GM23248 (cell line): ENCODE measurements around the gene RNF157. TPM values are rescaled to one million over a fixed set of nuclear protein-coding genes. Genes with fewer than 3 reads are reported as not detected.

Experiments used
- DNase-seq: peaks from one replicate; pipeline ENCODE4 v3.0.0-alpha.2; 2015
- H2AFZ ChIP-seq: fragments of 200-600 bp; sonication (generic); 2 replicates; pipeline ENCODE4 v1.6.1; 2016; ENCODE audit warnings: antibody characterized with exemption
- H3F3A ChIP-seq: fragments of 200-600 bp; sonication (generic); 2 replicates; pipeline ENCODE4 v1.6.1; 2016; ENCODE audit warnings: mild to moderate bottlenecking, antibody characterized with exemption, mixed run types; ENCODE audit not compliant: insufficient read depth
- H3K27ac ChIP-seq: fragments of 200-600 bp; sonication (generic); 2 replicates; pipeline ENCODE4 v1.5.1; 2016; ENCODE audit warnings: mild to moderate bottlenecking
- H3K27me3 ChIP-seq: fragments of 200-600 bp; sonication (generic); replicated peaks from 2 replicates; pipeline ENCODE4 v1.6.1; 2016; ENCODE audit warnings: mild to moderate bottlenecking; ENCODE audit not compliant: insufficient read depth
- H3K36me3 ChIP-seq: fragments of 200-600 bp; sonication (generic); 2 replicates; pipeline ENCODE4 v1.6.1; 2016; ENCODE audit warnings: low read depth, mild to moderate bottlenecking
- H3K4me1 ChIP-seq: fragments of 200-600 bp; sonication (generic); 2 replicates; pipeline ENCODE4 v1.6.1; 2016; ENCODE audit warnings: mild to moderate bottlenecking; ENCODE audit not compliant: insufficient read depth
- H3K4me2 ChIP-seq: fragments of 200-600 bp; sonication (generic); one replicate; pipeline ENCODE4 v1.6.1; 2016; ENCODE audit warnings: mild to moderate bottlenecking; ENCODE audit not compliant: unreplicated experiment
- H3K4me3 ChIP-seq: fragments of 200-600 bp; sonication (generic); 2 replicates; pipeline ENCODE4 v1.5.1; 2016; ENCODE audit warnings: mild to moderate bottlenecking
- H3K79me2 ChIP-seq: fragments of 200-600 bp; sonication (generic); 2 replicates; pipeline ENCODE4 v1.6.1; 2016; ENCODE audit warnings: mild to moderate bottlenecking; ENCODE audit not compliant: insufficient read depth
- H3K9ac ChIP-seq: fragments of 200-600 bp; sonication (generic); 2 replicates; pipeline ENCODE4 v1.6.1; 2016; ENCODE audit warnings: mild to moderate bottlenecking
- H3K9me2 ChIP-seq: fragments of 200-600 bp; sonication (generic); 2 replicates; pipeline ENCODE4 v1.6.1; 2016; ENCODE audit warnings: mixed run types, mild to moderate bottlenecking, moderate library complexity; ENCODE audit not compliant: insufficient read depth
- H3K9me3 ChIP-seq: fragments of 200-600 bp; sonication (generic); one replicate; pipeline ENCODE4 v1.6.1; 2017; ENCODE audit warnings: low read depth
- H4K20me1 ChIP-seq: fragments of 200-600 bp; sonication (generic); 2 replicates; pipeline ENCODE4 v1.6.0; 2016; ENCODE audit not compliant: insufficient read depth
- EZH2 ChIP-seq: fragments of 200-600 bp; sonication (generic); IDR thresholded peaks from 2 replicates; pipeline ENCODE4 v1.6.1; 2018; ENCODE audit warnings: antibody characterized with exemption, mild to moderate bottlenecking; ENCODE audit not compliant: insufficient read depth, poor library complexity, severe bottlenecking
- EZH2phosphoT487 ChIP-seq: fragments of 200-600 bp; sonication (generic); IDR thresholded peaks from 2 replicates; pipeline ENCODE4 v1.6.1; 2018; ENCODE audit warnings: antibody characterized with exemption, moderate library complexity, mild to moderate bottlenecking, low read depth; ENCODE audit not compliant: insufficient read depth
- WGBS, 2 experiments: methylation state at CpG; one replicate each; pipeline ENCODE4 v1.1.6; 2015 to 2017; ENCODE audit warnings: low lambda C conversion rate in 2 of 2, low coverage in 1 of 2; ENCODE audit errors: missing lambda C conversion rate in 2 of 2; 5-methylcytosine and 5-hydroxymethylcytosine counted together
- in situ Hi-C: fragments of 300-500 bp; cut with MboI; formaldehyde crosslinking; loops from 2 replicates; pipeline ENCODE4 v1.15.0; 2020
- polyA plus RNA-seq: library from polyadenylated mRNA; unstranded; fragments of >200 nt; fragmentation: Nextera tagmentation; extraction: Ambion mirVana; gene quantifications from 2 replicates; pipeline ENCODE4 v1.2.1, GENCODE V29; 2016
- total RNA-seq: library from RNA; depleted of rRNA; stranded (reverse); fragments of >200 nt; shearing (Covaris generic); gene quantifications from 2 replicates; pipeline ENCODE4 v1.2.3, GENCODE V29; 2014

Gene RNF157
- total and polyA plus RNA-seq, 2 experiments from 2014 or later, result 0.31 to 4.0 TPM

DNA sequence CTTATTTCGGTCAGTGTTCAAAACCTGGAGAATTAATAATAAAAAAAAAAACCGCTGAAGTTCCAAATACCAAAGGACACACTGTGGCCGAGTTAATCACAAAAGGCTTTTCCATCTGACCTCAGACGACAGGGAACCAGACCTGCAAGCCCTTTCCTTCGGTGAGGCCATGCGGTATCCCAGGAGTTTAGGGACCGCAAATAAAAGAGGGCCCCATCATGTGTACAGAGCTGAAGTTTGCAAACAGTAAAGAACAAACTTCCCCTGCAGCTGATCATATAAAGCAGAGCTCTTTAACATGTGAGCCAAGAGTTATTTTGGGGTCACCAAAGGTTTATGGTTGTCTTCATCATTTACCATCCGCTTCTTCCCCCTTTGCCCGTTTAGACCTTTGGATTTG lies 66.3 kb downstream of the RNF157 start:
- no peaks in the 10 kb centered on the region for H3K79me2 ChIP-seq
- H3K9me3 ChIP-seq, result no peaks in the 10 kb centered on the region
- H3K4me2 ChIP-seq, result no peak overlapping the region
- no peak overlapping the region for H3K27ac ChIP-seq
- no peak for DNase-seq
- TF ChIP-seq EZH2phosphoT487, result no peak
- TF ChIP-seq EZH2, result no peak
- WGBS, 2 experiments, result 84 to 87% methylated on average over 9 of the region's 9 CpGs
- no peaks in the 10 kb centered on the region for H3K9me2 ChIP-seq
- in situ Hi-C loops, result no loop called here
- no peak overlapping the region for H2AFZ ChIP-seq
- no peaks in the 10 kb centered on the region for H3F3A ChIP-seq
- no peaks in the 10 kb centered on the region for H3K27me3 ChIP-seq
- no peak overlapping the region for H3K9ac ChIP-seq
- no peaks in the 10 kb centered on the region for H3K36me3 ChIP-seq
- no peaks in the 10 kb centered on the region for H3K4me1 ChIP-seq
- no peaks in the 10 kb centered on the region for H4K20me1 ChIP-seq
- H3K4me3 ChIP-seq, result no peak overlapping the region

DNA sequence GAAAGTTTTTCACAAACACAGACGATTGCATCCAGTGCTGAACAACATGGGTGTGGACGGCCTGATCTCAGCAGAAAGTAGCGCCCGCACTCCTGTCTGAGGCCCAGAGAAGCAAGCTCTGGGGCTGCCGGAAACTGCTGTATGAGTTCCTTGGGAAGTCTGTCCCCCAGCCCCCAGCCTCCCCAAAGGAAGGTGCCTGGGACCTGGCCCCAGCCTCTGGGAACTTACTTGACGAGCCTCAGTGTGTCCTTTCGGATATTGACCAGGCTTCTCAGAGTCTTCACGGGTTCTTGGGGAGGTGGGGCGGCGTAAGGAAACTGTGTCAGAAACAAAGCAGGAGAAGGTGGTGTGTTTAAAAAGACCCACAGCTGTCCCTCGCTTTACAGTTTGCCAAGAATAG lies 66.8 kb downstream of the RNF157 start:
- 88 to 92% methylated on average over 11 of the region's 11 CpGs for WGBS, 2 experiments
- no peaks in the 10 kb centered on the region for H3F3A ChIP-seq
- H3K9me3 ChIP-seq, result no peaks in the 10 kb centered on the region
- TF ChIP-seq EZH2phosphoT487, result no peak
- no peaks in the 10 kb centered on the region for H3K36me3 ChIP-seq
- no peaks in the 10 kb centered on the region for H3K79me2 ChIP-seq
- DNase-seq, result no peak
- no peak overlapping the region for H3K4me2 ChIP-seq
- no peak overlapping the region for H3K4me3 ChIP-seq
- H3K9ac ChIP-seq, result no peak overlapping the region
- in situ Hi-C loops, result no loop called here
- H3K27ac ChIP-seq, result no peak overlapping the region
- no peaks in the 10 kb centered on the region for H3K4me1 ChIP-seq
- no peak overlapping the region for H2AFZ ChIP-seq
- no peaks in the 10 kb centered on the region for H3K9me2 ChIP-seq
- H4K20me1 ChIP-seq, result no peaks in the 10 kb centered on the region
- no peaks in the 10 kb centered on the region for H3K27me3 ChIP-seq

DNA sequence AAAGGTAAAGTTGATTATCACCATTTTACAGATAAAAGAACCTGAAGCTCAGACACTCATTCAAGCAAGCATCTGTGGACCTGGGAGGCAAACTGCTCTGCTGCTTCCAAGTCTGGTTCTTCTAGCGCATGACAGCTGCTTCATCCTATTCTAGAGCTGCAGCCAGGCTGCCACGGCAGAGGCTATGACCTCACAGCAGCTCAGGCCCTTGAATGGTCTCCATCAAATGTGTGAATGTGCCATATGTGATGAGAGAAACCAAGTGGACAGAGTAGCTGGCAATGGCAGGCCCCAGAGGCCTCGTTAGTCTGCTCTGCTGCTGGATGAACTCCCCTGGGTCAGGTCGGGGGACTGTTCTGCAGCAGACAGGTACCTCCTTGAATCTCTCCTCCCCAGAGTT lies 68.6 kb downstream of the RNF157 start:
- no peaks in the 10 kb centered on the region for H3K9me3 ChIP-seq
- no peak overlapping the region for H3K4me3 ChIP-seq
- no peak overlapping the region for H2AFZ ChIP-seq
- H3K27me3 ChIP-seq, result no peaks in the 10 kb centered on the region
- no peaks in the 10 kb centered on the region for H3K9me2 ChIP-seq
- H3K36me3 ChIP-seq, result no peaks in the 10 kb centered on the region
- no peak overlapping the region for H3K4me2 ChIP-seq
- TF ChIP-seq EZH2phosphoT487, result no peak
- no peak for TF ChIP-seq EZH2
- H4K20me1 ChIP-seq, result no peaks in the 10 kb centered on the region
- H3K9ac ChIP-seq, result no peak overlapping the region
- WGBS, 2 experiments, result 62 to 63% methylated on average over 4 of the region's 4 CpGs
- DNase-seq, result no peak
- no peaks in the 10 kb centered on the region for H3K4me1 ChIP-seq
- in situ Hi-C loops, result no loop called here
- no peaks in the 10 kb centered on the region for H3F3A ChIP-seq
- no peak overlapping the region for H3K27ac ChIP-seq
- no peaks in the 10 kb centered on the region for H3K79me2 ChIP-seq

- no peak overlapping the region for H3K4me2 ChIP-seq
- H3K9me3 ChIP-seq, result no peaks in the 10 kb centered on the region
- DNase-seq, result no peak
- H3K79me2 ChIP-seq, result no peaks in the 10 kb centered on the region
- H3F3A ChIP-seq, result no peaks in the 10 kb centered on the region
- 64 to 69% methylated on average over 1 of the region's 1 CpG for WGBS, 2 experiments
- peaks cover 4% of the 10 kb centered on the region; the same call in 1 of the 2 replicates for H3K4me1 ChIP-seq
- no peak overlapping the region for H3K9ac ChIP-seq
- TF ChIP-seq EZH2phosphoT487, result no peak
- no peak for TF ChIP-seq EZH2
- no peak overlapping the region for H2AFZ ChIP-seq
- H3K27ac ChIP-seq, result no peak overlapping the region
- in situ Hi-C loops, result no loop called here
- H3K27me3 ChIP-seq, result no peaks in the 10 kb centered on the region
- no peaks in the 10 kb centered on the region for H4K20me1 ChIP-seq
- H3K4me3 ChIP-seq, result no peak overlapping the region
- no peaks in the 10 kb centered on the region for H3K36me3 ChIP-seq
- H3K9me2 ChIP-seq, result no peaks in the 10 kb centered on the region
Observed at GRCh38 chr17:76170114-76170513, 70.2 kb downstream of the RNF157 start.

DNA sequence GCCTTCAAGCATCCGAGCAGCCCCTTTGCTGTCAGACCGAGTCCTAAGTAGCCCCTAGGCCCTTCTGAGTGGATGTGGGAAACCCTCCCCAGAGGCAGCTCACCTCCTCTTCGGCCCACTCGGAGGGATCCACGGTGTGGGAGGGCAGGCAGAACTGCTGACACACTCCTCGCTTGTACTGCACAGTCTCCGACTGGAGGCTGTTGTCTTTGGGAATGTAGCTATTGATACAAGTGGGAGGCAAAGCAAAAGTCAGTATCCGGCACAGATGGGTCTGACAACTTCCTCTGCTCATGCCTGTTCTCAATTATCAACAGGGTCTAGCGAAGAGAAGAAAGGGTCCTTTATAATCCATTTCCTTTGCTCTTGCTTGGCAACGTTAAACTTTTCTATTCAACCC lies 73.4 kb downstream of the RNF157 start:
- no peak overlapping the region for H3K9ac ChIP-seq
- no peak overlapping the region for H3K4me3 ChIP-seq
- no peak overlapping the region for H2AFZ ChIP-seq
- H3F3A ChIP-seq, result no peaks in the 10 kb centered on the region
- H3K4me1 ChIP-seq, result peaks cover 4% of the 10 kb centered on the region; the same call in 1 of the 2 replicates
- H4K20me1 ChIP-seq, result no peaks in the 10 kb centered on the region
- no peaks in the 10 kb centered on the region for H3K9me2 ChIP-seq
- no peak overlapping the region for H3K4me2 ChIP-seq
- in situ Hi-C loops, result no loop called here
- H3K27ac ChIP-seq, result no peak overlapping the region
- no peak for TF ChIP-seq EZH2
- no peak for TF ChIP-seq EZH2phosphoT487
- whole genome bisulfite sequencing, 2 experiments, result 60 to 63% methylated on average over 10 of the region's 10 CpGs
- no peaks in the 10 kb centered on the region for H3K27me3 ChIP-seq
- no peaks in the 10 kb centered on the region for H3K9me3 ChIP-seq
- no peaks in the 10 kb centered on the region for H3K36me3 ChIP-seq
- no peaks in the 10 kb centered on the region for H3K79me2 ChIP-seq
- no peak for DNase-seq
